GM11168 (cell line): ENCODE data around the gene ZNF282.
"Not testable (repeated sequence)": the region's sequence is repeated elsewhere in the genome, so short reads cannot be mapped to it uniquely, and the experiment has no call there.

Experiments used
- in situ Hi-C: fragments of 300-500 bp; cut with MboI; formaldehyde crosslinking; loops from one replicate; pipeline ENCODE4 v1.12.0; 2022; ENCODE audit warnings: low sequenced_read_pairs; ENCODE audit not compliant: unreplicated experiment

ZNF282 gene

DNA sequence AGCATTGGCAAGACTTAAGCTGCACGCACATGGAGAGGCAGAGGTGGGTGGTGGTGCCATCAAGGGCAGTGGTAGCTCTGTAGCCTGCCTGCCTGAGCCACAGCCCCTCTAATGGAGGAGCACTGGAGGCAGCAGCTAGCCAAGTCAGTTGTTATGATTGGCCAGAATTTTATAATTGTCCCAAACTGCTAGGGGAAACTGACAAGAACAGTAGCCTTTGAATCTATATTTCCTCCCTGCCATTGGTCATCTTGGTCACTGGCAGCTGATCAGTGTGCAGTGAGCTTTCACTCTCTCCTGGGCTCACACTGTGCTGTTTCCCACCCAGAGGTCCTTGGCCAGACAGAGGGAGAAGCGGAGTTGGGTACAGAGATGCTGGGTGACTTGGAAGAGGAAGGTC is 57.0 kb downstream of the ZNF282 start:
- in situ Hi-C loops, result no loop called here

DNA sequence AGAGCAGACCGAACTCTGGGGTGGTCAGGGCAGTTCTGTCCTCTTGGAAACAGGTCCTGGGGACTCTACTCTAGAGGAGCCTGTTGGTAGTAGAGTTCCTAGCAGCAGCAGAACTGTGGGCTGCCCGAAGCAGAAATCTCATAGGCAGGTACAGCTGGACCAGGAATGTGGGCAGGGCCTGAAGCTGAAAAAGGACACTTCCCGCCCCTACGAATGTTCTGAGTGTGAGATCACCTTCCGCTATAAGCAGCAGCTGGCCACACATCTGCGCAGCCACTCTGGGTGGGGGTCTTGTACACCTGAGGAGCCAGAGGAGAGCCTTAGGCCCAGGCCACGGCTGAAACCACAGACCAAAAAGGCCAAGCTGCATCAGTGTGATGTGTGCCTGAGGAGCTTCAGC is 58.3 kb downstream of the ZNF282 start:
- in situ Hi-C loops, result no loop called here

DNA sequence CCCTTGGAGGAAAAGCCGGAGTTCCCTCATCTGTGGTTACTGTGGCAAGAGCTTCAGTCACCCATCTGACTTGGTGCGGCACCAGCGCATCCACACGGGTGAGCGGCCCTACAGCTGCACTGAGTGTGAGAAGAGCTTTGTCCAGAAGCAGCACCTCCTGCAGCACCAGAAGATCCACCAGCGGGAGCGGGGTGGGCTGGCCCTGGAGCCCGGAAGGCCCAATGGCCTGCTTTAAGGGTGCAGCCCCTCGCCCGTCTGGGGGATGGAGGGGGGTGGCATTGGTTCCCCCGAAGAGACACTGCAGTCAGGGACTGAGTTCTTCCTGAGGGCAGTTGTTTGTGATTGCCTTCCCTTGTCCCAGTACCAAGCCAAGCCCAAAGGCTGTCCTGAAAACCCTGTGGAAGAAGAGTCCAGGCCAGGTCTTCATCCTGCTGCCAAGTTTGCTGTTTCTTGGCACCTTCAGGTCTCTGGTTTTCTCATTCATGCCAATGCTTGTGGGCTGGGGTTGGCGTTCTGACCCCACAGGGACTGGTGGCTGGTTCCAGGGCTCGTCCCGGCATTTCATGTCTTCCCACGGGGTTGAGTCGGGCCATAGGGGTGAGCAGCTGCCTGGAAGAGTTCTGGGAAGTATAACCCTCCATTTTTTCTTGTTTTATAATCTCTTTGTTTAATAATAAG is 59.0 kb downstream of the ZNF282 start:
- in situ Hi-C loops, result no loop called here

DNA sequence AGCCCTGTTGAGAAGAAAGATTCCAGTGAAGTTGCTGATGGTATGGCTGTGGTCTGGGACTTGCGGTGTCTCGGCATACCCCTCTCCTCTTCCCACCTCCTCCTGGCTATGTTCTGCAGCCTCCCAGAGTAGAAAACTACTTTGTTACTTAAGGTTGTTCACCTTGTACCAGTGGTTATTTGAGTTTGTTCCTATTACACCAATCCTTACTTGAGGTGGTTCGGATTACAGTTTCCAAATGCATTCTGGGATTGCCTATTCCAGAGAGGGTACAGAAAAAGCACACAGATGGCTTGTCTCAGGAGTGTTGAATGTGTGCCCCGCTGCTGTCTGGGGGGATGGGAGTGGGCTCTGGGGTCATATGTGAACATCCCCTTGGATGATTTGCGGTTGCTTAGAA is 59.8 kb downstream of the ZNF282 start:
- in situ Hi-C loops, result no loop called here

DNA sequence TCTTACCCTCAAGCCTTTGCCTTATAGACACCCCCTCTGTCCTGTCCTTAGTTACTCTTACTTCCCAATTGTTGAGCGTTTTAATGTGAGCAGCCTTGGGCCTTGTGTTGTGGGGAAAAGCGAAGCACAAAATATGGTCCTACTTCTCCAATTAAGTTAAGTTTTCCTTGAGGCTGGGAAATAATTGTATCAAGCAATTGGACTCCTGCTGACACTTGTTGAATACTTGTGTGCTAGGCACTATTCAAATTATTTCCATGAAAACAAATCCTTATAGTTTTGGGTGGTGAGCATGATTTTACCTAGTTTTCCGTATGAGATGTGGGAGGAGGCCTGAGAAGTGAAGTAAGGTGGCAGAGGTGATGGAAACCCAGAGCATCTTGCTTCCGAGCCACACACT is 61.2 kb downstream of the ZNF282 start:
- in situ Hi-C loops, result no loop called here

DNA sequence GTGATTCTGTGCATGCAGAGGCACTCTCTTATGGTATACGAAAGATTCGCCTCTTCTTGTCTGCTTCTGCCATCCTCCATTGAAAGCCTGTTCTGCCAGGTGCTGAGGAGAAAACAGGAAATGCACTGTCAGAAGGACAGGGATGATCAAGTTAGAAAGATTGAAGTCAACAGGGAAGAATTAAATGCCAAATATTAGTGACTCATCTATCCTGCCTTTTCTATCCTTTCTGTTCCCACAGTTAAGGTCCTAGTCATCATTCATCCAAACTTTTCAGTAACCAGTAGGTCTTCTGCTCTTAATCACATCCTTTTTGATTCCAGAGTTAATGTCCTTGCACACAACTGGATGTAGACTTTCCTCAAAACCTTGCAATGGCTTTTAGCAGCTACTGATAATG is 61.8 kb downstream of the ZNF282 start:
- in situ Hi-C loops, result no loop called here

DNA sequence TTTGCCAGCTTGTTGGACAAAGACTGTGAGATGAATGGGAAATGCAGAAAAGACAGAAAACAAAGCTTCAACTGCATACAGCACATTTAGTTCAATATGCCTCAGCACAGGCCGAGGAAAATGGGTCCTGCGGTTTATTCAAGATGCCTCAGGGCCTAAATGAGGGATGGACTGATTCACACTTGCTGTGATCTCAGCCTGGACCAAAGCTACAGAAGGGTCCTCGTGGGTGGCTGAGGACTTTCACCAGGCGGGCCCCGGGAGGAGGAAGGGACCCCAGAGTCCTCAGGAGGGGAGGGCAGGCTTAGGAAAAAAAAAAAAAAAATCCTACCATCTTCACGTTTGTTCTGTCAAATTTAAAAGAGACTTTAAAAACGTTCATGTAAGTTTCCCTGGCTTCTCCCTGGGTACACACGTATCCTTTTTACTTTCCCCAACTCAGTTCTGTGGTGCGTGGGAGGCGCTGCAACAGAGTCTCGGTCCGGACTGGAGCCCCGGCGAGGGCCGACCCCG is 66.0 kb downstream of the ZNF282 start:
- in situ Hi-C loops, result no loop called here

DNA sequence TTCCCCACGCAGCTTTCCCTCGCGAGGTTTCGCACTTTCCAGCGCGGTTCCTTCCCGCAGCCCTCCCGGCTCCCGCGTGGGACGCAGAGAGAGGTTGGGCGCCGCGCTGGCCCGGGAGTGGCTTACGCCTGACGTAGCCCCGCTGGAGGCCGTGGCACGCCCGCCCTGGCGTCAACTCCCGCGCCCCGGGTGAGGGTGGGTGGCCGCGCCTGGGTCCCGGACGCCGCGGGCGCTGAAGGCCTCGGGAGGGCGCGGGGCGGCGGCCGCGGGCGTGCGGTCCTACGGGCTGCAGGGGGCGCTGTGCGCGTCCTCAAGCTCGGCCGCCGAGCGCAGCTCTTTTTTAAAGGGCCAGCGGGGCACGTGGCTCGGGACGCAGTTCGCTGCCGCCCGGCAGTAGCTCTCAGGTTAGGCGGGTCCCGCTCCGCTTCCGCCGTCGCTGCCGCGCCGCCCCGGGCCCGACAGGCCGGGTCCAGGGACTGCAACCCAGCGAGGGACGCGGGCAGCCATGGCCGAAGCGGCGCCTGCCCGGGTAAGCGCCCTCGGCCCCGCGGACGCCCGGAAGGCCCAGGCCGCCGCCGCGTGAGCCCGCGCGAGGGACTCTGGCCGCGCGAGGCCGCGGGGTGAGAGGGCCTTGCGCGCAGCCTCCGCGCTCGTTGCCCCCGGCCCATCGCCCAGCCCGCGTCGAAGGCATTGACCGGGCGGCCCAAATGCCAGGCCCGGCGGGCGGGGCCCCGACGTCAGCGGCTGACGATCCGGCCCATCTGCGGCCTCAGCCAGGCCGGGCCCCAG is 66.7 kb downstream of the ZNF282 start, which contains the start of gene ZNF783:
TSS of gene ZNF783 (plus strand) at position 368 of the 789 bp plus-strand sequence. CDS start at position 506, 138 bp downstream.
- in situ Hi-C loops, result no loop called here

DNA sequence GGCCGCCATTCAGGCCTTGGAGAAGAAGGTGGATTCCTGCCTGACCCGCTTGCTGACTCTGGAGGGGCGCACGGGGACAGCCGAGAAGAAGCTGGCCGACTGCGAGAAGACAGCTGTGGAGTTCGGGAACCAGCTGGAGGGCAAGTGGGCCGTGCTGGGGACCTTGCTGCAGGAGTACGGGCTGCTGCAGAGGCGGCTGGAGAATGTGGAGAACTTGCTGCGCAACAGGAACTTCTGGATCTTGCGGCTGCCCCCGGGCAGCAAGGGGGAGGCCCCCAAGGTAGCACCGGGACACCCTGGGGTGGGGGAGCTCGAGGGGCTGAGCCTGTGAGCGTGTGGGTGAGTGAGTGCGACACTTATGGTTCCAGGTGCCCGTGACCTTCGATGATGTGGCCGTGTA is 71.1 kb downstream of the ZNF282 start:
- in situ Hi-C loops, result no loop called here

DNA sequence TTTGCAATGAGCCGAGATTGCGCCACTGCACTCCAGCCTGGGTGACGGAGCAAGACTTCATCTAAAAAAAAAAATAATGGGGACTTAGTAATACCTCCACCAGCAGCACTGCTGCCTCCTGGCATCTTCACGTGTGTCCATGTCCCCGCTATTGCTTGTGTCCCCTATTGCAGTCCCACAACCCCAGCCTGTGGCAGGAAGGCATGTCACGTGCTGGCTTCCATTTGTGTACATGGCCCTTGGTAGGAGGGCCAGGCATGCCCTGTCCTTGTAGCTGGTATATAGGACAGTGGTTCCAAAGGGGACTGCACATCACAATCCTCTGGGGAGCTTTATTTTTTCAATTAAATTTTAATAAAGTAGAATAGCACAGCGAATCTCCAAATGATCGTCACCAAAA is 72.4 kb downstream of the ZNF282 start:
- in situ Hi-C loops, result no loop called here

DNA sequence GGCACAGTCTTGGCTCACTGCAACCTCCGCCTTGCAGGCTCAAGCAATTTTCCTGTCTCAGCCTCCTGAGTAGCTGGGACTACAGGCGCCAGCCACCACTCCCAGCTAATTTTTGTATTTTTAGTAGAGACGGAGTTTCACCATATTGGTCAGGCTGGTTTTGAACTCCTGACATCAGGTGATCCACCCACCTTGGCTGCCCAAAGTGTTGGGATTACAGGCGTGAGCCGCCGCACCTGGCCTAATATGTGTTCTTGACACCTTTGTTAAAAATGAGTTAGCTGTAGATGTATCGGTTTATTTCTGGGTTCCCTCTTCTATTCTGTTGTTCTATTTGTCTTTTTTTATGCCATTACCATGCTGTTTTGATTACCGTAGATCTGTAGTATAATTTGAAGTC is 79.1 kb downstream of the ZNF282 start:
- in situ Hi-C loops, result not testable (repeated sequence)
